H54 (cell line): ENCODE measurements around the gene HTR3C.
"Not testable (repeated sequence)": the region's sequence is repeated elsewhere in the genome, so short reads cannot be mapped to it uniquely, and the experiment has no call there.

Experiments
- DNase-seq: peaks from one replicate; pipeline ENCODE4 v3.0.0; 2011; ENCODE audit warnings: low spot score, mixed read lengths; ENCODE audit not compliant: insufficient read length
- FAIRE-seq: peaks from 3 replicates; lab custom pipeline; 2011; peaks lifted over from hg19 to GRCh38; lab: Jason Lieb, UNC
- POLR2A ChIP-seq: IDR thresholded peaks from 2 replicates; pipeline ENCODE4 v1.6.1; 2011; ENCODE audit warnings: low read depth, mild to moderate bottlenecking, low read length

The HTR3C gene, protein sequence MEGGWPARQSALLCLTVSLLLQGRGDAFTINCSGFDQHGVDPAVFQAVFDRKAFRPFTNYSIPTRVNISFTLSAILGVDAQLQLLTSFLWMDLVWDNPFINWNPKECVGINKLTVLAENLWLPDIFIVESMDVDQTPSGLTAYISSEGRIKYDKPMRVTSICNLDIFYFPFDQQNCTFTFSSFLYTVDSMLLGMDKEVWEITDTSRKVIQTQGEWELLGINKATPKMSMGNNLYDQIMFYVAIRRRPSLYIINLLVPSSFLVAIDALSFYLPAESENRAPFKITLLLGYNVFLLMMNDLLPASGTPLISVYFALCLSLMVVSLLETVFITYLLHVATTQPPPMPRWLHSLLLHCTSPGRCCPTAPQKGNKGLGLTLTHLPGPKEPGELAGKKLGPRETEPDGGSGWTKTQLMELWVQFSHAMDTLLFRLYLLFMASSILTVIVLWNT

DNA sequence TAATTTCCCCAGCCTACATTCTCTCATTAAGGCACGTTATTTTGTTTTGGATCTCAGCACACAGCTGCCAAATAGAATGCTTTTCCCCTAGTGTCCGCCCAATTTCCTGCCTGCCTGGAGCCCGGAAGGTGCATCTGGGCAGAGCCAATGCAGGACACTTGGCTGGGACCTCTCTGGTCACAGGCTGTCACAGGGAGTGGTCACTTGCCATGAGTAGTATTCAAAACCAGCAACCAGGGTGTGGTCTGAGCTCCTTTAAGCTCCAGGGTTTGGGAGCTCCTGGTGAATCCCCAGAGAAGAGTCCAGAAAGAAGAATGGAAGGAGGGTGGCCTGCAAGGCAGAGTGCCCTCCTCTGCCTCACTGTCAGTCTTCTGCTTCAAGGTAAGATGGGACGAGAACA, at the start of gene HTR3C:
Gene HTR3C, plus strand, starts transcription at position 281 of the 400 bp plus-strand sequence. Its CDS starts 34 bp downstream, at position 315.
- TF ChIP-seq POLR2A: no peak
- FAIRE-seq: no peak
- no peak for DNase-seq

DNA sequence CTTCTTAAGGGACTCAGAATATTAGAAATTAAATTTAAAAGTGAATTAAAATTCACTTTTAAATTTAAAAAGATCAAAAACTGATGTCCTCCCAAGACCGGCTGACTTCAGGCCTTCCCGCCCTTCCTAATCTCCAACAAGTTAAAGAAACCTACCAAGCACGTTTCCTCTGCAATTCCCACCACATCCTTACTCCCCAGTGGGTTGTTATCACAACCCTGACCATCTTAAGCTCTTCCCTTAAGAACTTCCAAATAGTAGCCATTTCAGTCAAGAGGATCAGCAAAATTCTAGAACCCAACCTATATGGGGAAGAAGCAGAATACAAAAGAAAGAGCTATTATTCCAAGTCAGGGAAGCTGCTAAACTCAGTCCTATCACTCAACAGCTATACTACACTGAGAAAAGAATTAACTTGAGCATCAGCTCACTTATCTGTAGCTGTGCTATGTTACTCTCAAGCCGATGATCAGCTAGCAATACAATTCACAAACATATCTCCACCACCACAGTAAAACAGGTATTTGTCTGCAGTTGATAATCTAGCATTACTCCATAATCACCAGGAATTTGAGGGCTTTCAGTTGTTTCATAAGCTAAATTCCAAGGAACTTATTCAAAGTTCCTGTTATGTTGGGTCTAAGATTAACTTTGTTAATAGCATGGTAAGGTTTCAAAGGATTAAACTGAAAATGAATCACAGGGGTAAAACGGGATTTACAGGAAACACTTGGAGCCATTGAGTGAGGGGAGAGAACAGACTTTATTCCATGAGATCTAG, 49.5 kb upstream of the HTR3C start:
- DNase-seq: no peak
- peak; percentile 27 for FAIRE-seq
- no peak for TF ChIP-seq POLR2A

DNA sequence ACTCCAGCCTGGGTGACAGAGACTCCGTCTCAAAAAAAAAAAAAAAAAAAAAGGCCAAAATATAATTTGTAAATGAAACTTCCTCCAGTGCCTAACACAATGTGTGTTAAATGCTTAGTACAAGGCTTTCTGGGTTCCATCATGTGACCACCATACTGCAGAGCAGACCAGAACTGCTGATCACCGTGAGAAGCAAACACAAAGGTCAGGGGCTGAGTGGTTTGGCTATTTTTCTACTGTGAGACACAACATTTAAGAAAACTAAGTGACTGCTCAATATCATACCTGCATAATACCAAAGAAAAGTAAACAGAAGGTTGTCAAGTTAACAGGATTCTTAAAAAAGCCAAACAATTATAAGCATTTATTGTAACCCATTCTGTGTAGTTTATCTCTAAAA, 48.4 kb upstream of the HTR3C start:
- no peak for FAIRE-seq
- DNase-seq: no peak
- TF ChIP-seq POLR2A: no peak

DNA sequence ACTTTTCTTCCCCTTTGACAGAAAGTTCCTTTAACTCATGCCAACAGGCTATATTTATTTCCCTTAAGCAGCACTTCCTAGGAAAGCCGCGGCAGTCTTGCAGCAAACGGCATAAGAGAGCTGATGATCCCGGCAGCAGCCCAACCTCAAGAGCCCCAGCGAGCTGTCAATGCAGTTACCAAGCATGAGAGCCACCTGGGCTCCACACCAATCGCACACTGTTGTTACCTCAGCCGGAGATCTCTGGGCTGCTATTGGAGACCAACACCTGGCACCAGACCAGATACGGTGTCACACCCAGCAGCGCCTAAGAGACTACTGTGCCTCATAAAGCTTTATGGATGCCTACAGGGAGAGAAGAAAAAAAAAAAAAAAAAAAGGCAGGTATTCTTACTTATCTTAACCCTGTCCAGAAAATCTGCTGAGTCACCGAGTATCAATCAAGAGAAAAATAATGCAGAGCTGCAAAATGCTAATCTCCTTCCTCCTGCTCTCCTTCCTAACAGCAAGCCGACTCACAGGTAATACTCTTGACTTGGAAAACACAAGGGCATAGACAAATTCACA, 46.8 kb upstream of the HTR3C start:
- DNase-seq: peak; percentile 63
- FAIRE-seq: peak; percentile 92
- TF ChIP-seq POLR2A: no peak

DNA sequence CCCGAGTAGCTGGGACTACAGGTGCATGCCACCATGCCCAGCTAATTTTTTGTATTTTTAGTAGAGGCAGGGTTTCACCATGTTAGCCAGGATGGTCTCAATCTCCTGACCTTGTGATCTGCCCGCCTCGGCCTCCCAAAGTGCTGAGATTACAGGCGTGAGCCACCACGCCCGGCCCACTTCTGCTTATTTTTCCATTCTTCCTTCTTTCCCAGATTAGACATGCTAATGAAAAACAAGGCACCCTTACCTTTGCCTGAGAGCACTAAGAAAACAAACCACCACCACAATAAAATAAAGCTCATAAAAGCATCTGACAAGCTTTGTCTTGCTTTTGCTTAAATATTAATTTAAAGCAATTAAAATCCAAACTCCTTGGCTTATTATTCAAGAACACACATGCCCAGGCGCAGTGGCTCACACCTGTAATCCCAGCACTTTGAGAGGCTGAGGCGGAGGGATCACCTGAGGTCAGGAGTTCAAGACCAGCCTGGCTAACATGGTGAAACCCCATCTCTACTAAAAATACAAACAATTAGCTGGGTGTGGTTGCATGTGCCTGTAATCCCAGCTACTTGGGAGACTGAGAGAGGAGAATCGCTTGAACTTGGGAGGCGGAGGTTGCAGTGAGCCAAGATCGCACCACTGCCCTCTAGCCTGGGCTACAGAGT, 45.6 kb upstream of the HTR3C start:
- not testable (repeated sequence) for DNase-seq, FAIRE-seq

DNA sequence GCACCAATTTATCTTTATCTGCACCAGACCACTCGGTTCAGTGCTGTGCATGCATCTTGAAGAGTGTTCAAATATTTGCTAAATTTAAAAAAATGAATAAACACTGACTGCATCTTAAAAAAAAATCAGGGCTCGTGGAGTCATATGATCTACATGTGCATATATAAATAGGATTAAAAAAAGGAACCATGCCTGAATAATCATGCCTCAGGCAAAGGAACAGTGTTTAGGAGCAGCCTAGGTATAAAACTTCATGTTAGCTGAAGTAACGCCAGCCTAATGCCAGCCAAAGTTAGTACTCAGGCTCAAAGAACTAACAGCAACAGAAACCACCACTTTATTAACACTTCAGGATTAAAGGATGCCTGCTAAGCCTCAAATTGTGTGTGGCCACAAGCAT, 44.7 kb upstream of the HTR3C start:
- FAIRE-seq (no peak), DNase-seq (no peak)
- no peak for TF ChIP-seq POLR2A

DNA sequence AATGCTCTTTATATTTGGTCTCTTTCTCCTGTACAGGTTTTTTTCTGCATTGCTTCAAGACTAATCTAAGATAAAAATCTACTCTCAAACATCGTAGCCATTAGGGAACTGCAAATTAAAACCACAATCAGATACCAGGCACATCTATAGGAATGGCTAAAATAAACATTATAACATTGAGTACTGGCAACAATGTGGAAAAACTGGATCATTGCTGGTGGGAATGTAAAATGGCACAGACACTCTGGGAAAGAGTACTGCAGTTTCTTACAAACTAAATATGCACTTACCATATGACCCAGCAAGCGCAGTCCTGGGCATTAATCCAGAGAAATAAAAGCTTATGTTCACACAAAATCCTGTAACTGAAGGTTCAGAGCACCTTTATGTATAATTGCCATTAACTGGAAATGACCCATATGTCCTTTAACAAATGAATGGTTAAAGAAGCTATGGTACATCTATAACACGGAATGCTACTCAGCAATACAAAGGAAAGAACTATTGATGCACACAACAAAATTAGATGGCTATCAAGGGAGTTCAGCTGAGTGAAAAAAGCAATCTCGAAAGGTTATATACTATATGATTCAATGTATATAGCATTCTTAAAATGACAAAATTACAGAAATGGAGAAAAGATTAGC, 41.5 kb upstream of the HTR3C start:
- DNase-seq (no peak), FAIRE-seq (no peak)
- no peak for TF ChIP-seq POLR2A

DNA sequence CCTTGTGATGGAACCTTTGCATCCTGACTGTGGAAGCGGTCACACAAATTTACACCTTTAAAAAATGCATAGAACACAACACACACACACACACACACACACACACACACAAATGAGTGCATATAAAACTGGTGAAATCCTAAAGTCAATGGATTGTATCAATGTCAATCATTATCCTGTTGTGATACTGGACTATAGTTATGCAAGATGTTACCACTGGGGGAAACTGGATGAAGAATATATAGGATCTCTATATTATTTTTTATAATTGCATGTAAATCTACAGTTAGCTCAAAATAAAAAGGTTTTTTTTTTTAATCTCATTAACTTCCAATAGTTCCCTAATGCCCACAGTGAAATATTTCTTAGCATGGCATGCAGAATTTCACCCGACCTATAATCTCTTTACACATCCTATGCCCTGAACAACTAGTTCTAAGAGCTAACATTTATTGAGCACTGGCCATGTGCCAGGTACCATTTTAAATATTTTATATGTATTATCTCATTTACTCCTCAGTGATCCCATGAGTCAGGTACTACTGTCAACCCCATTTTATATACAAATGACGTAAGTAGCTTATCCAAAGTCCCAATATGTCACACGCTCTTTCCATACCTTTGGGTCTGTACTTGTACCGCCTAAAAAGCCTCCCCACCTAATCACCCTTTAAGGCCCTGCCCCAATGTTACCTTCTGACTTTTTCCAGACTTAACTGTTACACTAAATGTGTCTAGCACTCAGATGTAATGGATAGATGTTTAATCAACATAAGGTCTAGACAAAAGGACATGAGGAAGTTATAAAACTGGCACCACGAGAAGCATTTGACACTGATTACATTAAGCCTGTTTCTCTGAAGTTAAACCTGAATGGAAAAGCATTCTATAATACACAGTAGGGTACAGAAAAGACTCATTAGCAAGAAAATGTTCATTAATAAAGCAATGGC, 40.6 kb upstream of the HTR3C start:
- FAIRE-seq (peak; percentile 62), DNase-seq (no peak)
- no peak for TF ChIP-seq POLR2A

DNA sequence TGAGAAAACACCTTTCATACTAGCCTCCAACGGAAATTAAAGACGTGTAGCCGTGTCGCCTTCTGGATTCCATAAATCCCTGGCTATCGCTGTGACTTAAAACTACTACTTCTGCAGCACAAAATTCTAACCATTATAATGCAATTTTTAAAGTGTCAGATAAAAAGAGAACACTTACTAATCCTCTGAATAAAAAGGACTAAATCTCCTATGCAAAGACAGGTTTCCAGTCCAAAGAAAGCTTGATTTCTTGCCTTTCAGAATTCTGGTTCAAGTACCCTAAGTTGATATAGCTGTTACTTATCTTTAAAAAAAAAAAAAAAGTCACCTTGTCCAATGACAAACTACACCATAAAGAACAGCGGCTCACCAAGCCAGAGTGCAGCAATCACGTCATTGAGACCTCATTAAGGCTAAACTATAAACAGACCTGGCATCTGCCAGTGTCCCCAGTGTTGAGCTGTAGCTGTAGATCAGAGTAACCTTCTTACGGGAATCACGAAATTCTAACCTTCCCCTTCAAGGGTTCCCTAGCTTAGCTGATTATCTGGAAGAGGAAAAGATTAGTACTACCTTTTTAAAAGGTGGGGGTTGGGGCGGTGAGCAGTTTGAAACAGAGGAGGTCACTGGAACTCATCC, 37.3 kb upstream of the HTR3C start:
- TF ChIP-seq POLR2A: no peak
- DNase-seq: no peak
- FAIRE-seq: no peak

DNA sequence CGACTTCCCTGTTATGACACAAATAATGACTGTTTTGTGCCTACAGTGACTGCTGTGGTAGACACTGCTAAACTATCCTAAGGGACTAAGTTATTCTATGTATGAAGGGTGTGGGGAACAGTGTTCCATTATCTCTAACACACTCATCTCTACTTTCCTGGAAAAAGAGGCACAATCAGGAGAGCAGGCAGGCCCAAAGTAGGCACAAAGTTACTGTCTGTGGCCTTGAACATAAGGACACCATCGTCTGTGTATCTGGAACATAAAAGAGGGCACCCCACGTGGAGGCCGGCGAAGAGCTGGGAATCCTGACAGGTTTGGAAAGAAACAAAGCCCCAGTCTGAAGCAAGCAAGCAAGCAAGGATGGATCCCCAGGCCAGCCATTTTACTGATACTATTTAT, 36.7 kb upstream of the HTR3C start:
- no peak for TF ChIP-seq POLR2A
- no peak for FAIRE-seq

DNA sequence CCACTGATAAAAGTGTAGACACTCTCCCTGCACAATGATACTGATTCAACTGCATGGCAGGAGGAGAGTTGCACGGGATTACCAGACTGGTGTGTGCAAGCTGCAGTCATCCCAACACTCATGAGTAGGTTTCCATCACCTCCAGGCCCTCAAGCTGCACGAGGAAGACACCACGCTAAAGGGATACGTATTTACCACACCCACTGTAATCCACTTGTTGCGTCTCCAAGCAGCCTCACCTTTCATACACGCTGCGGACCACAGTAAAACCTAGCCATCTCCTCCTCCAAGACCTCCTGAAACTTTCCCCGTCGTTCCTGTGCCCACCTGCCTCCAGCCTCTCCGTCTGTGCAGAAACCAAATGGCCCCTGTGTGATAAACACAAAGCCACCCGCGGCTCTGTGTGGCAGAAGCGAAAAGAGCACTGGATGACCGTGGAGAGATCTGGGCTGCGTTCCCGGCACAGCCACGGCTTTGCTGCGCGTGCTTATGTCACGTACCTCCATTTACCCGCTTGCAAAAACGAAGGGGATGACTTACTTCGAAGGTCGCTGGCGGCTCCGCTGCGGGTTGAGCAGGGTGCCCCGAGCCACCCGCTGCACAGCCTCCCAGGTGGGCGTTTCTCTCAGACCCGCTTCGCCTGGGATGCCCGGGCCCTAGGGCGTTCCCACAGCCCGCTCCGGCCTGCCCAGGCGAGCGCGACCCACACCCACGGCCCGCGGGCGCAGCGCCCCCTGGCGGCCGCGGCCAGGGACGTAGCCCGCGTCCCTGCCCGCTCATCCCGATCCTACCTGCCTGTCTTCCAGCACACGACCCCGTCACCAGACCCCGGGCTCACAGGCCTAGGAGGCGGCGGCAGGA, 35.8 kb upstream of the HTR3C start:
- TF ChIP-seq POLR2A: 0 out of 2 replicates have a peak, but pooled peaks have one; percentile 20
- DNase-seq (peak; percentile 82), FAIRE-seq (peak; percentile 11)

More for the DNA sequence above, 36.7 kb upstream of the HTR3C start:
- no peak for DNase-seq
